Ovary (tissue), 3 donors: Measurements from ENCODE around the gene IMMP2L.

ENCODE experiments used
- EP300 ChIP-seq: sonication (generic); formaldehyde crosslinking; IDR thresholded peaks from one replicate; pipeline ENCODE4 v1.6.1; 2017; ENCODE audit warnings: antibody characterized with exemption
- POLR2A ChIP-seq: fragments of 450-650 bp; IDR thresholded peaks from one replicate; pipeline ENCODE4 v1.6.1; 2017; ENCODE audit warnings: antibody characterized with exemption, mild to moderate bottlenecking, moderate library complexity
- TF ChIP-seq, protein P1 (sequence below), 3 donors: fragments of 450-650 bp in 2 of 3; fragments of 200-600 bp in 1 of 3; IDR thresholded peaks; one replicate each; pipeline versions ENCODE4 v1.5.1 to v1.8.0; 2016 to 2022; ENCODE audit warnings: antibody characterized with exemption in 3 of 3, mild to moderate bottlenecking in 1 of 3
- donor health status: DM: no; HTN: no; CAD: no.

DNA sequence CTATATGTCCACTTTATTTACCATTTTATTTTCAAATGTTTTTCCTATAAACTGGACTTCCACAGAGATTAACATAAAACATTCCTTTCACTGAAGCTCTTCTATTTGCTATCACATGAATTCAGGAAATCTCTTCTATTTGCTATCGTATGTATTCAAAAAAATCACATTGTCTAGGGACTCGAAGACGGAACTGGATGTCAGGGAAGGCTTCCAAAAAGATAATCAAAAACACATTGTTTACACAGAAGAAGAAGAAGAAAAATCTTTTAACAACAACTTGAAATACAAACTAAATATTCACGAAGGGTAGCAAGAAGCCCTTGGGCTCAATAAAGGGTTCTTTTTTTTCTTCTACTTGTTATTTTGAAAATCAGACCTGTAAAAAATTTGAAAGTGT is 897.5 kb downstream of the IMMP2L start:
- TF ChIP-seq POLR2A, result no peak
- TF ChIP-seq, protein P1, sequence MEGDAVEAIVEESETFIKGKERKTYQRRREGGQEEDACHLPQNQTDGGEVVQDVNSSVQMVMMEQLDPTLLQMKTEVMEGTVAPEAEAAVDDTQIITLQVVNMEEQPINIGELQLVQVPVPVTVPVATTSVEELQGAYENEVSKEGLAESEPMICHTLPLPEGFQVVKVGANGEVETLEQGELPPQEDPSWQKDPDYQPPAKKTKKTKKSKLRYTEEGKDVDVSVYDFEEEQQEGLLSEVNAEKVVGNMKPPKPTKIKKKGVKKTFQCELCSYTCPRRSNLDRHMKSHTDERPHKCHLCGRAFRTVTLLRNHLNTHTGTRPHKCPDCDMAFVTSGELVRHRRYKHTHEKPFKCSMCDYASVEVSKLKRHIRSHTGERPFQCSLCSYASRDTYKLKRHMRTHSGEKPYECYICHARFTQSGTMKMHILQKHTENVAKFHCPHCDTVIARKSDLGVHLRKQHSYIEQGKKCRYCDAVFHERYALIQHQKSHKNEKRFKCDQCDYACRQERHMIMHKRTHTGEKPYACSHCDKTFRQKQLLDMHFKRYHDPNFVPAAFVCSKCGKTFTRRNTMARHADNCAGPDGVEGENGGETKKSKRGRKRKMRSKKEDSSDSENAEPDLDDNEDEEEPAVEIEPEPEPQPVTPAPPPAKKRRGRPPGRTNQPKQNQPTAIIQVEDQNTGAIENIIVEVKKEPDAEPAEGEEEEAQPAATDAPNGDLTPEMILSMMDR (IDR thresholded peaks at IDR 0.05), result no peak
- no peak for TF ChIP-seq EP300
